IMR-90 (cell line): ENCODE measurements around the gene PJA1. TPM values are rescaled to one million over a fixed set of nuclear protein-coding genes. Genes with fewer than 3 reads are reported as not detected.

ENCODE experiments used
- ATAC-seq: fragments of 200-7000 bp; cut with Tn5 transposase; 2 replicates; pipeline ENCODE4 v1.9.1; 2020; ENCODE audit warnings: low read depth, mild to moderate bottlenecking, moderate library complexity
- BruUV-seq: library from RNA; stranded (reverse); fragments of 400-500 nt; replicated peaks from 2 replicates; lab custom pipeline; 2021; lab: Mats Ljungman, UMichigan
- CTCF ChIA-PET: fragments of 300-600 bp; formaldehyde crosslinking; extraction: SDS; loops from one replicate; lab custom pipeline; 2021; ENCODE audit warnings: antibody characterized with exemption; lab: Yijun Ruan, JAX
- POLR2A ChIA-PET: fragments of 300-600 bp; sonication (Branson Sonifier 250); formaldehyde crosslinking; loops from one replicate; lab custom pipeline; 2022; ENCODE audit warnings: antibody characterized with exemption; ENCODE audit not compliant: unreplicated experiment; lab: Charles Lee
- DNase-seq: peaks from one replicate; pipeline ENCODE4 v3.0.0; 2013
- H2AFZ ChIP-seq: replicated peaks from 2 replicates; pipeline ENCODE3; 2013; ENCODE audit warnings: low read length, mild to moderate bottlenecking; ENCODE audit not compliant: poor library complexity
- H2AK5ac ChIP-seq: 2 replicates; pipeline ENCODE4 v1.6.1; 2013; ENCODE audit warnings: low read depth, low read length, inconsistent platforms
- H2AK9ac ChIP-seq: replicated peaks from 2 replicates; pipeline ENCODE3; 2013; ENCODE audit warnings: mild to moderate bottlenecking, low read depth, low read length, moderate library complexity; ENCODE audit not compliant: poor library complexity
- H2BK120ac ChIP-seq: 2 replicates; pipeline ENCODE4 v1.6.1; 2013; ENCODE audit warnings: low read depth, low read length, inconsistent platforms
- H2BK15ac ChIP-seq: 3 replicates; pipeline ENCODE4 v1.6.1; 2013; ENCODE audit warnings: low read depth, low read length, inconsistent platforms
- H2BK20ac ChIP-seq: 2 replicates; pipeline ENCODE4 v1.6.1; 2013; ENCODE audit warnings: low read depth, mild to moderate bottlenecking, inconsistent platforms, low read length, moderate library complexity
- H2BK5ac ChIP-seq: 2 replicates; pipeline ENCODE4 v1.6.1; 2013; ENCODE audit warnings: mild to moderate bottlenecking, low read depth, low read length, inconsistent platforms; ENCODE audit not compliant: poor library complexity, severe bottlenecking
- H3K14ac ChIP-seq: replicated peaks from 2 replicates; pipeline ENCODE4 v1.6.1; 2013; ENCODE audit warnings: low read depth, low read length, inconsistent platforms
- H3K18ac ChIP-seq: 2 replicates; pipeline ENCODE4 v1.6.1; 2013; ENCODE audit warnings: low read depth, low read length, control low read depth
- H3K23ac ChIP-seq: 2 replicates; pipeline ENCODE4 v1.6.1; 2013; ENCODE audit warnings: low read depth, low read length, inconsistent platforms
- H3K27ac ChIP-seq: 2 replicates; pipeline ENCODE4 v1.5.1; 2013; ENCODE audit warnings: mild to moderate bottlenecking, control low read depth, low read length; ENCODE audit not compliant: insufficient read depth
- H3K27me3 ChIP-seq: 2 replicates; pipeline ENCODE4 v1.6.1; 2013; ENCODE audit warnings: low read length; ENCODE audit not compliant: control insufficient read depth, insufficient read depth
- H3K36me3 ChIP-seq: 2 replicates; pipeline ENCODE4 v1.6.1; 2013; ENCODE audit warnings: low read length, mixed read lengths; ENCODE audit not compliant: control insufficient read depth, insufficient read depth
- H3K4ac ChIP-seq: 2 replicates; pipeline ENCODE4 v1.6.1; 2013; ENCODE audit warnings: low read depth, low read length, inconsistent platforms
- H3K4me1 ChIP-seq: 2 replicates; pipeline ENCODE4 v1.6.1; 2013; ENCODE audit warnings: low read length, mixed read lengths; ENCODE audit not compliant: control insufficient read depth, insufficient read depth
- H3K4me2 ChIP-seq: 2 replicates; pipeline ENCODE4 v1.6.1; 2013; ENCODE audit warnings: low read depth, mild to moderate bottlenecking, control low read depth, low read length, moderate library complexity
- H3K4me3 ChIP-seq: 2 replicates; pipeline ENCODE4 v1.5.1; 2013; ENCODE audit warnings: low read depth, mild to moderate bottlenecking, control low read depth, low read length, moderate library complexity; ENCODE audit not compliant: insufficient read depth
- H3K56ac ChIP-seq: 2 replicates; pipeline ENCODE4 v1.6.1; 2013; ENCODE audit warnings: low read length, inconsistent platforms; ENCODE audit not compliant: insufficient read depth; ENCODE audit errors: extremely low read depth
- H3K79me1 ChIP-seq, 2 experiments: 2 replicates each; pipeline ENCODE4 v1.6.1; 2013; ENCODE audit warnings: low read length in 2 of 2, inconsistent platforms in 1 of 2, low read depth in 1 of 2
- H3K9ac ChIP-seq: 2 replicates; pipeline ENCODE4 v1.6.1; 2013; ENCODE audit warnings: low read depth, low read length, control low read depth
- H3K9me1 ChIP-seq: 2 replicates; pipeline ENCODE4 v1.6.1; 2013; ENCODE audit warnings: low read length, inconsistent platforms; ENCODE audit not compliant: insufficient read depth
- H3K9me3 ChIP-seq: 2 replicates; pipeline ENCODE4 v1.6.1; 2013; ENCODE audit warnings: low read length; ENCODE audit not compliant: control insufficient read depth, insufficient read depth
- H4K20me1 ChIP-seq: 2 replicates; pipeline ENCODE4 v1.6.1; 2013; ENCODE audit warnings: low read length, inconsistent platforms; ENCODE audit not compliant: insufficient read depth
- H4K5ac ChIP-seq: 2 replicates; pipeline ENCODE4 v1.6.1; 2013; ENCODE audit warnings: mild to moderate bottlenecking, low read depth, low read length, control low read depth
- H4K8ac ChIP-seq, 2 experiments: 2 replicates each; pipeline ENCODE4 v1.6.1; 2013; ENCODE audit warnings: low read depth in 2 of 2, low read length in 2 of 2, control low read depth in 1 of 2, inconsistent platforms in 1 of 2
- H4K91ac ChIP-seq: 2 replicates; pipeline ENCODE4 v1.6.1; 2013; ENCODE audit warnings: low read depth, low read length, inconsistent platforms; ENCODE audit not compliant: insufficient read depth
- BHLHE40 ChIP-seq: fragments of 150-350 bp; IDR thresholded peaks from 2 replicates; pipeline ENCODE4 v1.6.1; 2016; ENCODE audit warnings: mild to moderate bottlenecking, low read depth, low read length
- FOS ChIP-seq: fragments of 150-350 bp; IDR thresholded peaks from 2 replicates; pipeline ENCODE4 v1.6.1; 2016; ENCODE audit warnings: low read depth, low read length
- MAFK ChIP-seq: IDR thresholded peaks from 2 replicates; pipeline ENCODE4 v1.6.1; 2012; ENCODE audit warnings: low read depth, low read length, improper control_type of control experiment
- MXI1 ChIP-seq: IDR thresholded peaks from 2 replicates; pipeline ENCODE4 v1.6.1; 2012; ENCODE audit warnings: low read depth, mild to moderate bottlenecking, low read length, moderate library complexity, borderline replicate concordance
- NFE2L2 ChIP-seq: fragments of 150-350 bp; IDR thresholded peaks from 2 replicates; pipeline ENCODE4 v1.6.1; 2016; ENCODE audit warnings: low read depth, mild to moderate bottlenecking, low read length
- SMC3 ChIP-seq: fragments of 150-350 bp; IDR thresholded peaks from 2 replicates; pipeline ENCODE4 v1.6.1; 2016; ENCODE audit warnings: low read depth, mild to moderate bottlenecking, antibody characterized with exemption, low read length, moderate library complexity
- USF2 ChIP-seq: fragments of 150-350 bp; IDR thresholded peaks from 2 replicates; pipeline ENCODE4 v1.6.1; 2017; ENCODE audit warnings: mild to moderate bottlenecking, antibody characterized with exemption, low read length, low read depth
- dilution Hi-C: fragments of 300-500 bp; cut with HindIII; formaldehyde crosslinking; loops from one replicate; pipeline ENCODE4 v1.14.3; 2018; ENCODE audit warnings: low sequenced_read_pairs; ENCODE audit not compliant: unreplicated experiment
- in situ Hi-C: fragments of 300-500 bp; cut with MboI; formaldehyde crosslinking; loops from 3 replicates; pipeline ENCODE4 v1.14.3; 2019; ENCODE audit warnings: low sequenced_read_pairs, inconsistent platforms, mixed read lengths
- intact Hi-C: fragments of 100-400 bp; cut with micrococcal nuclease; formaldehyde crosslinking; loops from 2 replicates; pipeline ENCODE4 v1.10.0; 2022
- polyA plus RNA-seq, 3 experiments: library from polyadenylated mRNA; depleted of rRNA; stranded (reverse); fragments of >200 nt; gene quantifications; 2 replicates each; pipeline ENCODE4 v1.2.3, GENCODE V29; 2012; ENCODE audit warnings: low replicate concordance in 1 of 3
- total RNA-seq: library from RNA; depleted of rRNA; stranded (reverse); fragments of >200 nt; gene quantifications from 2 replicates; pipeline ENCODE4 v1.2.3, GENCODE V29; 2012

Gene PJA1
- total and polyA plus RNA-seq, 2 of the 4 experiments (the other 2 are of a cell fraction), result 15.1 to 24.4 TPM

GRCh38 chrX:69170319-69170718 lies 5.1 kb upstream of the PJA1 start:
- no peak for TF ChIP-seq FOS
- no peak for TF ChIP-seq SMC3
- TF ChIP-seq USF2, result no peak
- no peak for TF ChIP-seq NFE2L2
- TF ChIP-seq BHLHE40, result no peak
- TF ChIP-seq MAFK, result peak; percentile 72
- no peak for TF ChIP-seq MXI1
- no peak overlapping the region for H3K23ac ChIP-seq
- ATAC-seq, result no peak

More at GRCh38 chrX:69170319-69170718, 5.1 kb upstream of the PJA1 start:
- dilution Hi-C loops (no loop called here), intact Hi-C loops (no loop called here), in situ Hi-C loops (no loop called here)
- Histone ChIP-seq H3K4ac (no peak overlapping the region), H2BK5ac (no peak overlapping the region), H3K14ac (no peak overlapping the region), H3K79me1 (no peaks in the 10 kb centered on the region), H3K4me2 (no peak overlapping the region), H2AFZ (no peak overlapping the region), H3K18ac (no peak overlapping the region), H3K9me1 (no peaks in the 10 kb centered on the region), H4K5ac (no peak overlapping the region), H2BK15ac (no peak overlapping the region), H3K27ac (no peak overlapping the region), H4K8ac (no peak overlapping the region), H3K9ac (no peak overlapping the region), H3K4me3 (no peak overlapping the region), H2AK5ac (no peak overlapping the region), H3K4me1 (no peaks in the 10 kb centered on the region), H3K9me3 (peaks cover 3% of the 10 kb centered on the region), H4K20me1 (no peaks in the 10 kb centered on the region), H2BK120ac (no peak overlapping the region), H4K91ac (no peak overlapping the region), H3K56ac (no peak overlapping the region), H2AK9ac (no peak overlapping the region), H3K36me3 (no peaks in the 10 kb centered on the region), H2BK20ac (no peak overlapping the region), H3K27me3 (peaks cover 12% of the 10 kb centered on the region)
- POLR2A ChIA-PET, result no interaction called here
- no peak for DNase-seq
- CTCF ChIA-PET, result no interaction called here
- BruUV-seq, result no TSS peak
